CD14-positive monocyte (primary cell): ENCODE data around the gene LRBA. TPM values are rescaled to one million over a fixed set of nuclear protein-coding genes. Genes with fewer than 3 reads are reported as not detected.

Experiments
- DNase-seq, 3 donors: peaks; one replicate each; pipeline ENCODE4 v3.0.0-alpha.2; 2011 to 2022
- H2AFZ ChIP-seq: 2 replicates; pipeline ENCODE4 v1.6.0; 2012; ENCODE audit warnings: mild to moderate bottlenecking, low read depth, low read length, inconsistent platforms; ENCODE audit not compliant: insufficient read depth, poor library complexity, severe bottlenecking
- H3K27ac ChIP-seq, 2 donors: 1 replicate in 1 of 2; 2 replicates in 1 of 2; pipeline ENCODE4 v1.5.1; 2012 to 2013; ENCODE audit warnings: low read length in 2 of 2, control low read depth in 1 of 2, inconsistent platforms in 1 of 2, low read depth in 1 of 2, mild to moderate bottlenecking in 1 of 2
- H3K27me3 ChIP-seq, 2 donors: one replicate each; pipeline versions ENCODE4 v1.6.0 to v1.6.1; 2011 to 2013; ENCODE audit warnings: low read length in 2 of 2; ENCODE audit not compliant: control insufficient read depth in 2 of 2, insufficient read depth in 2 of 2
- H3K36me3 ChIP-seq, 2 donors: replicated peaks in 1 of 2; 1 replicate in 1 of 2; 2 replicates in 1 of 2; pipeline versions ENCODE4 v1.5.1 to v1.6.1; 2012 to 2013; ENCODE audit warnings: low read length in 2 of 2, control low read depth in 1 of 2, inconsistent platforms in 1 of 2, mild to moderate bottlenecking in 1 of 2; ENCODE audit not compliant: insufficient read depth in 2 of 2, control insufficient read depth in 1 of 2
- H3K4me1 ChIP-seq, 2 donors: 1 replicate in 1 of 2; 2 replicates in 1 of 2; pipeline versions ENCODE4 v1.5.1 to v1.6.1; 2012 to 2013; ENCODE audit warnings: low read length in 2 of 2, control low read depth in 1 of 2, inconsistent platforms in 1 of 2, mild to moderate bottlenecking in 1 of 2, moderate library complexity in 1 of 2; ENCODE audit not compliant: insufficient read depth in 2 of 2, control insufficient read depth in 1 of 2
- H3K4me2 ChIP-seq: replicated peaks from 2 replicates; pipeline ENCODE3; 2012; ENCODE audit warnings: low read length, moderate library complexity, mild to moderate bottlenecking; ENCODE audit not compliant: poor library complexity, severe bottlenecking; ENCODE audit errors: extremely low read depth
- H3K4me3 ChIP-seq, 3 experiments: fragments of 200-600 bp in 1 of 3; sonication (generic) in 1 of 3; replicated peaks in 1 of 3; 1 replicate in 2 of 3; 2 replicates in 1 of 3; pipeline ENCODE4 v1.5.1; 2011 to 2013; ENCODE audit warnings: low read length in 3 of 3, mild to moderate bottlenecking in 3 of 3, control low read depth in 2 of 3, low read depth in 2 of 3, inconsistent platforms in 1 of 3, moderate library complexity in 1 of 3
- H3K79me2 ChIP-seq: 2 replicates; pipeline ENCODE4 v1.6.0; 2012; ENCODE audit warnings: mild to moderate bottlenecking, control low read depth, inconsistent platforms, low read length, moderate library complexity; ENCODE audit not compliant: insufficient read depth
- H3K9ac ChIP-seq: 2 replicates; pipeline ENCODE4 v1.6.0; 2017; ENCODE audit warnings: low read length, mild to moderate bottlenecking; ENCODE audit not compliant: insufficient read depth, poor library complexity, severe bottlenecking
- H3K9me3 ChIP-seq, 2 donors: replicated peaks in 1 of 2; 1 replicate in 1 of 2; 2 replicates in 1 of 2; pipeline versions ENCODE4 v1.5.1 to v1.6.1; 2012 to 2013; ENCODE audit warnings: low read length in 2 of 2, control low read depth in 1 of 2; ENCODE audit not compliant: control insufficient read depth in 1 of 2, insufficient read depth in 1 of 2
- H4K20me1 ChIP-seq: 2 replicates; pipeline ENCODE4 v1.6.0; 2012; ENCODE audit warnings: mild to moderate bottlenecking, low read length, control low read depth, moderate library complexity; ENCODE audit not compliant: insufficient read depth
- H3K27ac Mint-ChIP-seq, 7 donors: one replicate each; pipeline ENCODE4 v1.8.0; 2020; ENCODE audit warnings: mild to moderate bottlenecking in 7 of 7, mixed read lengths in 7 of 7, moderate library complexity in 6 of 7, inconsistent platforms in 2 of 7
- H3K27me3 Mint-ChIP-seq, 3 donors: one replicate each; pipeline ENCODE4 v1.8.0; 2021 to 2022; ENCODE audit warnings: low read depth in 3 of 3, mild to moderate bottlenecking in 3 of 3, mixed read lengths in 3 of 3, moderate library complexity in 3 of 3, inconsistent platforms in 1 of 3
- H3K36me3 Mint-ChIP-seq, 2 donors: one replicate each; pipeline ENCODE4 v1.8.0; 2020; ENCODE audit warnings: mixed read lengths in 2 of 2, inconsistent platforms in 1 of 2, mild to moderate bottlenecking in 1 of 2
- H3K4me1 Mint-ChIP-seq: one replicate; pipeline ENCODE4 v1.8.0; 2020; ENCODE audit warnings: mild to moderate bottlenecking, mixed read lengths
- H3K4me3 Mint-ChIP-seq, 2 donors: one replicate each; pipeline ENCODE4 v1.8.0; 2020; ENCODE audit warnings: mild to moderate bottlenecking in 2 of 2, mixed read lengths in 2 of 2, moderate library complexity in 1 of 2
- H3K9me3 Mint-ChIP-seq, 7 donors: one replicate each; pipeline ENCODE4 v1.8.0; 2020 to 2022; ENCODE audit warnings: mixed read lengths in 7 of 7, mild to moderate bottlenecking in 6 of 7, moderate library complexity in 6 of 7, inconsistent platforms in 2 of 7
- WGBS: methylation state at CpG from one replicate; pipeline ENCODE4 v1.1.5; 2013; ENCODE audit warnings: missing lambda C conversion rate; ENCODE audit not compliant: insufficient coverage; 5-methylcytosine and 5-hydroxymethylcytosine counted together
- intact Hi-C, 2 donors: fragments of 100-400 bp; cut with micrococcal nuclease; formaldehyde crosslinking; loops; one replicate each; pipeline versions ENCODE4 v1.15.0 to v1.15.1; 2023
- polyA plus RNA-seq, 3 donors: library from polyadenylated mRNA; depleted of rRNA in 1 of 3; unstranded in 2 of 3; stranded (reverse) in 1 of 3; fragments of 300-500 nt in 2 of 3; fragments of >200 nt in 1 of 3; fragmentation: Illumina TruSeq in 2 of 3; gene quantifications; 1 replicate in 2 of 3; 2 replicates in 1 of 3; pipeline ENCODE4 v1.2.3, GENCODE V29; 2012 to 2021
- TF ChIP-seq, protein P1 (sequence below): fragments of 200-600 bp; IDR thresholded peaks from one replicate; pipeline ENCODE4 v1.8.0; 2022; ENCODE audit warnings: antibody characterized with exemption, mild to moderate bottlenecking

The LRBA gene
- polyA plus RNA-seq, 3 donors: 1.5 to 5.5 (median 4.4) TPM

DNA sequence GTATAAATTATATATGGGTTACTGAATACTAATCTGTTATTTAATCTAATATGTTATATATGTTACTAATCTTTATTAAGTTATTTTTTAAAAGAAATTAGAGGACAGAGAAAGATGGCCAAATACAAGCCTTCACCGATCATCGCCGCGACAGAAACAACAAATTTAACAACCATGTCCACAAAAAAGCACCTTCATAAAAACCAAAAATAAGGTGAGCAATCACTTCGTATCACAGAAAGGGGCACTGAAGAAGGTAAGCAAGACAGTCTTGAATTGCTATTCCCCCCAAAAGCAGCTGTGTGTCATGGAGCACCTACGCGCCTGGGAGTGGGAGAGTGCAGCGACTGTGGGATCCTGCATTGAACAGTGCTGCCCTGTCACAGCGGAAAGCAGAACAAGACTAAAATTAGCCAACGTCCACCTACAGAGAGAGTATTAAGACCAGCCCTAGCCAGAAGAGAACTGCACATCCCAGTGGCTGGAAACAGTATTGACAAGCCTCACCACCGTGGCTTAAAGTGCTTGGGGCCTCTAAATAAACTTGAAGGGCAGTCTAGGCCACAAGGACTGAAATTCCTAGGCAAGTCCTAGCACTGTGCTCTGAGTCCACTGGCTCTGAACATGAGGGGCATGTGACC is 38.5 kb downstream of the LRBA start:
- H3K9ac ChIP-seq: no peak overlapping the region
- 83% methylated on average over 4 of the region's 11 CpGs for WGBS
- peaks cover 3% of the 10 kb centered on the region for H3K4me1 Mint-ChIP-seq
- no peak overlapping the region for H3K27ac Mint-ChIP-seq
- TF ChIP-seq, protein P1, sequence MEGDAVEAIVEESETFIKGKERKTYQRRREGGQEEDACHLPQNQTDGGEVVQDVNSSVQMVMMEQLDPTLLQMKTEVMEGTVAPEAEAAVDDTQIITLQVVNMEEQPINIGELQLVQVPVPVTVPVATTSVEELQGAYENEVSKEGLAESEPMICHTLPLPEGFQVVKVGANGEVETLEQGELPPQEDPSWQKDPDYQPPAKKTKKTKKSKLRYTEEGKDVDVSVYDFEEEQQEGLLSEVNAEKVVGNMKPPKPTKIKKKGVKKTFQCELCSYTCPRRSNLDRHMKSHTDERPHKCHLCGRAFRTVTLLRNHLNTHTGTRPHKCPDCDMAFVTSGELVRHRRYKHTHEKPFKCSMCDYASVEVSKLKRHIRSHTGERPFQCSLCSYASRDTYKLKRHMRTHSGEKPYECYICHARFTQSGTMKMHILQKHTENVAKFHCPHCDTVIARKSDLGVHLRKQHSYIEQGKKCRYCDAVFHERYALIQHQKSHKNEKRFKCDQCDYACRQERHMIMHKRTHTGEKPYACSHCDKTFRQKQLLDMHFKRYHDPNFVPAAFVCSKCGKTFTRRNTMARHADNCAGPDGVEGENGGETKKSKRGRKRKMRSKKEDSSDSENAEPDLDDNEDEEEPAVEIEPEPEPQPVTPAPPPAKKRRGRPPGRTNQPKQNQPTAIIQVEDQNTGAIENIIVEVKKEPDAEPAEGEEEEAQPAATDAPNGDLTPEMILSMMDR: no peak
- no peaks in the 10 kb centered on the region for H3K4me1 ChIP-seq
- H3K36me3 ChIP-seq: no peaks in the 10 kb centered on the region
- H3K27me3 Mint-ChIP-seq: peaks cover 0 to 2% (median 0%) of the 10 kb centered on the region in 3 donors
- H3K4me3 Mint-ChIP-seq: no peak overlapping the region
- H3K9me3 Mint-ChIP-seq: peaks cover 3 to 15% (median 8%) of the 10 kb centered on the region in 7 donors
- no peak for DNase-seq
- no peak overlapping the region for H3K4me3 ChIP-seq
- peaks cover 6% of the 10 kb centered on the region in 2 donors for H3K36me3 Mint-ChIP-seq
- H3K27ac ChIP-seq: no peak overlapping the region
- H4K20me1 ChIP-seq: no peaks in the 10 kb centered on the region
- H3K4me2 ChIP-seq: no peak overlapping the region
- no peak overlapping the region for H2AFZ ChIP-seq
- no peaks in the 10 kb centered on the region for H3K27me3 ChIP-seq
- peaks cover 0 to 9% of the 10 kb centered on the region in 2 donors for H3K9me3 ChIP-seq
- no peaks in the 10 kb centered on the region for H3K79me2 ChIP-seq
- intact Hi-C loops: no loop called here

DNA sequence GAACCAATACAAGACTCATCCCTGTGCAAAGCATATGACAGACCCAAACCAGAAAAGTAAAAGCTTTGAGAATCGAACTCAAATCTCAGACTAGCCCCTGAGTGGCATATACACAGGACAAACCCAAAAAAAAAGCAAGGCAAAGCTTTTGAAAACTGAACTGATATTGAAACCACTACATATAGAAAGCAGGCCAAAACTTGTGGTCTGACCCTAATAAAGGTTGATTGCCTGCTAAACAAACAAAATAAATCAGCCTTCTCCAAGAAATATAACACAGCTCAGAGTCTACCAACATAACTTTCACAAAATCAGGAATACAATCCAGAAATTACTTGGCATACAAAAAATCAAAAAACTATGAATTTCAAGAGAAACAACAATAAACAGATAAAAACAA is 40.3 kb downstream of the LRBA start:
- no CpG with 5 or more reads among the region's 1 CpG for WGBS
- H4K20me1 ChIP-seq: no peaks in the 10 kb centered on the region
- H3K27ac ChIP-seq: no peak overlapping the region
- no peak overlapping the region for H3K9ac ChIP-seq
- H3K4me3 ChIP-seq: no peak overlapping the region
- H3K27ac Mint-ChIP-seq: no peak overlapping the region
- H3K36me3 Mint-ChIP-seq: no peaks in the 10 kb centered on the region
- intact Hi-C loops: no loop called here
- no peaks in the 10 kb centered on the region for H3K27me3 ChIP-seq
- H2AFZ ChIP-seq: no peak overlapping the region
- peaks cover 0 to 9% of the 10 kb centered on the region in 2 donors for H3K9me3 ChIP-seq
- H3K4me1 ChIP-seq: no peaks in the 10 kb centered on the region
- no peaks in the 10 kb centered on the region for H3K79me2 ChIP-seq
- no peak overlapping the region for H3K4me3 Mint-ChIP-seq
- peaks cover 3% of the 10 kb centered on the region for H3K4me1 Mint-ChIP-seq
- H3K36me3 ChIP-seq: no peaks in the 10 kb centered on the region
- no peak for DNase-seq
- no peak overlapping the region for H3K4me2 ChIP-seq
- TF ChIP-seq, protein P1: no peak
- peaks cover 0 to 2% (median 0%) of the 10 kb centered on the region in 3 donors for H3K27me3 Mint-ChIP-seq
- peaks cover 0 to 8% (median 3%) of the 10 kb centered on the region in 7 donors for H3K9me3 Mint-ChIP-seq
